OCI-LY1 (cell line): ENCODE results near the gene HOXA3.

Experiments used
- H2AFZ ChIP-seq: fragments of 200-600 bp; sonication (generic), shearing (Covaris generic); 2 replicates; pipeline ENCODE4 v1.6.0; 2014; ENCODE audit warnings: antibody characterized with exemption, mild to moderate bottlenecking, low read length
- H3F3A ChIP-seq: fragments of 200-600 bp; sonication (generic), shearing (Covaris generic); 2 replicates; pipeline ENCODE4 v1.6.0; 2014; ENCODE audit warnings: mild to moderate bottlenecking, antibody characterized with exemption, low read length, moderate library complexity; ENCODE audit not compliant: insufficient read depth
- H3K27ac ChIP-seq: fragments of 200-600 bp; sonication (generic); 2 replicates; pipeline ENCODE4 v1.5.1; 2014; ENCODE audit warnings: low read length, mixed run types, mild to moderate bottlenecking, low read depth; ENCODE audit not compliant: poor library complexity, severe bottlenecking
- H3K27me3 ChIP-seq: fragments of 200-600 bp; sonication (generic); 2 replicates; pipeline ENCODE4 v1.6.0; 2014; ENCODE audit warnings: antibody characterized with exemption, mild to moderate bottlenecking, low read length, moderate library complexity; ENCODE audit not compliant: insufficient read depth
- H3K36me3 ChIP-seq: fragments of 200-600 bp; sonication (generic); 2 replicates; pipeline ENCODE4 v1.6.1; 2014; ENCODE audit warnings: mild to moderate bottlenecking, antibody characterized with exemption, low read length, moderate library complexity, mixed read lengths; ENCODE audit not compliant: insufficient read depth
- H3K4me1 ChIP-seq: fragments of 200-600 bp; sonication (generic); 2 replicates; pipeline ENCODE4 v1.5.1; 2014; ENCODE audit warnings: mild to moderate bottlenecking, low read length, moderate library complexity; ENCODE audit not compliant: insufficient read depth, severe bottlenecking
- H3K4me2 ChIP-seq: fragments of 200-600 bp; sonication (generic), shearing (Covaris generic); 2 replicates; pipeline ENCODE4 v1.6.1; 2014; ENCODE audit warnings: low read length
- H3K4me3 ChIP-seq: fragments of 200-600 bp; sonication (generic); 2 replicates; pipeline ENCODE4 v1.5.1; 2014; ENCODE audit warnings: low read length, low read depth, mild to moderate bottlenecking, mixed read lengths; ENCODE audit not compliant: poor library complexity, severe bottlenecking
- H3K79me2 ChIP-seq: fragments of 200-600 bp; shearing (Covaris generic); 2 replicates; pipeline ENCODE4 v1.6.1; 2016; ENCODE audit warnings: mixed run types, low read length, mixed read lengths; ENCODE audit not compliant: insufficient read depth
- H3K9ac ChIP-seq: fragments of 200-600 bp; sonication (generic), shearing (Covaris generic); 2 replicates; pipeline ENCODE4 v1.6.1; 2014; ENCODE audit warnings: mild to moderate bottlenecking, low read length, mixed read lengths
- H3K9me2 ChIP-seq: fragments of 200-600 bp; sonication (generic), shearing (Covaris generic); 2 replicates; pipeline ENCODE4 v1.6.1; 2014; ENCODE audit warnings: low read depth, mild to moderate bottlenecking, low read length, mixed read lengths
- H3K9me3 ChIP-seq: fragments of 200-600 bp; shearing (Covaris generic); 2 replicates; pipeline ENCODE4 v1.6.1; 2014; ENCODE audit warnings: low read length, mixed read lengths
- H4K20me1 ChIP-seq: fragments of 200-600 bp; sonication (generic), shearing (Covaris generic); 2 replicates; pipeline ENCODE4 v1.6.0; 2016; ENCODE audit warnings: mild to moderate bottlenecking, low read length; ENCODE audit not compliant: insufficient read depth
- CTCF ChIP-seq: fragments of 200-600 bp; sonication (generic), shearing (Covaris generic); IDR thresholded peaks from 2 replicates; pipeline ENCODE4 v1.5.1; 2017; ENCODE audit warnings: mild to moderate bottlenecking, antibody characterized with exemption, low read length, moderate library complexity, mixed read lengths
- EZH2 ChIP-seq: fragments of 200-600 bp; sonication (generic), shearing (Covaris generic); IDR thresholded peaks from 2 replicates; pipeline ENCODE4 v1.8.0; 2017; ENCODE audit warnings: borderline replicate concordance, mixed run types, mild to moderate bottlenecking, antibody characterized with exemption, low read length, moderate library complexity, mixed read lengths

The HOXA3 gene

GRCh38 chr7:27105301-27106031, 46.9 kb downstream of the HOXA3 start:
- Histone ChIP-seq H3K36me3 (no peaks in the 10 kb centered on the region; the same call in 1 of the 2 replicates), H3K4me3 (no peak overlapping the region), H3K79me2 (no peaks in the 10 kb centered on the region), H3K9me2 (no peaks in the 10 kb centered on the region), H3K9me3 (no peaks in the 10 kb centered on the region), H3K4me1 (no peaks in the 10 kb centered on the region), H3F3A (0 out of 2 replicates have a peak, but pooled peaks cover under 1% of the 10 kb centered on the region), H3K27ac (no peak overlapping the region), H2AFZ (no peak overlapping the region), H4K20me1 (no peaks in the 10 kb centered on the region), H3K4me2 (no peak overlapping the region), H3K27me3 (peaks cover 6% of the 10 kb centered on the region; the same call in 1 of the 2 replicates), H3K9ac (no peak overlapping the region)
- TF ChIP-seq CTCF (no peak), EZH2 (no peak)

GRCh38 chr7:27104341-27105058, 47.9 kb downstream of the HOXA3 start:
- H2AFZ ChIP-seq, result no peak overlapping the region
- no peak overlapping the region for H3K4me3 ChIP-seq
- no peak overlapping the region for H3K27ac ChIP-seq
- no peaks in the 10 kb centered on the region for H3K4me1 ChIP-seq
- H3K27me3 ChIP-seq, result peaks cover 6% of the 10 kb centered on the region; the same call in 1 of the 2 replicates
- no peaks in the 10 kb centered on the region for H3K9me2 ChIP-seq
- H3K9me3 ChIP-seq, result no peaks in the 10 kb centered on the region
- H3K4me2 ChIP-seq, result no peak overlapping the region
- H4K20me1 ChIP-seq, result no peaks in the 10 kb centered on the region
- no peak for TF ChIP-seq EZH2
- TF ChIP-seq CTCF, result no peak
- no peaks in the 10 kb centered on the region for H3K79me2 ChIP-seq
- no peaks in the 10 kb centered on the region; the same call in 1 of the 2 replicates for H3K36me3 ChIP-seq
- 0 out of 2 replicates have a peak, but pooled peaks cover 6% of the 10 kb centered on the region for H3F3A ChIP-seq
- H3K9ac ChIP-seq, result no peak overlapping the region

GRCh38 chr7:27103489-27104226, 48.7 kb downstream of the HOXA3 start:
- Histone ChIP-seq H4K20me1 (no peaks in the 10 kb centered on the region), H3K79me2 (no peaks in the 10 kb centered on the region), H3K27me3 (peaks cover 6% of the 10 kb centered on the region; the same call in 1 of the 2 replicates), H3K27ac (no peak overlapping the region), H3F3A (0 out of 2 replicates have a peak, but pooled peaks cover 6% of the 10 kb centered on the region), H3K4me1 (no peaks in the 10 kb centered on the region), H3K9me3 (no peaks in the 10 kb centered on the region), H3K9ac (no peak overlapping the region), H2AFZ (no peak overlapping the region), H3K36me3 (peaks cover 4% of the 10 kb centered on the region; the same call in 1 of the 2 replicates), H3K4me3 (no peak overlapping the region), H3K4me2 (no peak overlapping the region), H3K9me2 (no peaks in the 10 kb centered on the region)
- no peak for TF ChIP-seq EZH2
